GM18505 (cell line): ENCODE results near the gene CD226.
"Not testable (repeated sequence)": the region's sequence is repeated elsewhere in the genome, so short reads cannot be mapped to it uniquely, and the experiment has no call there.

Experiments
- ATAC-seq: cut with Tn5 transposase; IDR thresholded peaks from one replicate; pipeline ENCODE4 v1.9.1; 2021; ENCODE audit not compliant: unreplicated experiment
- POLR2A ChIP-seq: IDR thresholded peaks from 4 replicates; pipeline ENCODE4 v1.6.1; 2011; ENCODE audit warnings: borderline replicate concordance; ENCODE audit not compliant: insufficient read depth, insufficient read length; ENCODE audit errors: extremely low read depth

Gene CD226

DNA sequence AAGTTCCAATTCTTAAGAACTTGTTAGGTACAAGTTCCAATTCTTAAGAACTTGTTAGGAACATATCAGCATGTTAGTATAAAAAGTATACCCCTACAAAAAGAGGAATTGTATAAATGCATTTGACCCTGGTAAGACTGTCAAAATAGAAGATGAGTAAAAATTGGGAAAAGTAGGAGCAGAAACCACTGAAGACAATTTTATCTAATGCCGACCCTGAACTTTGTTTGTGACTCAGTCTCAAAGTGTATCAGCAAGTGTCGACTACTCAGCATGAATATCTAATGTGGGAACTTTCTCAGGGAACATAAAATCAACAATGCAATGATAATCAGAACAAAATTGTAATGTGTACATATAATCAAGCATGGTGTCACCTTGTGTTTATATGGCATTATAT lies 583 bp upstream of the CD226 start:
- ATAC-seq: peak; percentile 6
- no peak for TF ChIP-seq POLR2A

DNA sequence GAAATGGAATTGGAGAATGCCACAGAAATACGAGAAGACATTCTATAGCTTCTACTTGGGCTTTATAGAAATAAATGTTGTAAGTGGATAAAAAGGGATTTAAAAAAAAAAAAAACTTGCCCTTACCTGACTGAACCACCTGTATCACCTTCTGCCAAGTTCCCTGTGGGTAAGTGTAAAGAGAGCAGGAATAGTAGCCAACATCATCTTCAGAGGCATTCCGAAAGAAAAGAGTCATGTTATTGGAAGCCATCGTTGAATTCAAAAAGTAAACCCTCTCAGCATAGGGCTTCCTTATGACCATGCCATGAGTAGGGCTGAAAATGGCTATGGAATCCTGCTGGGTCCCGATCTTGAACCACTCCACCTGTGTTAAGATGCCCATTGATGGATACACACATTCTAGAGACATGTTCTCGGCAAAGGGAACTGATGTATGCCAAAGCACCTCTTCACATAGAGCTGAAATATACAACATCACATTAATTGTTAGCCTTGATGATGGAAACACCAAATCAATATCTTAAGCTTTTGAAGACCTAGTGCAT lies 991 bp downstream of the CD226 start:
- ATAC-seq: no peak
- no peak for TF ChIP-seq POLR2A

DNA sequence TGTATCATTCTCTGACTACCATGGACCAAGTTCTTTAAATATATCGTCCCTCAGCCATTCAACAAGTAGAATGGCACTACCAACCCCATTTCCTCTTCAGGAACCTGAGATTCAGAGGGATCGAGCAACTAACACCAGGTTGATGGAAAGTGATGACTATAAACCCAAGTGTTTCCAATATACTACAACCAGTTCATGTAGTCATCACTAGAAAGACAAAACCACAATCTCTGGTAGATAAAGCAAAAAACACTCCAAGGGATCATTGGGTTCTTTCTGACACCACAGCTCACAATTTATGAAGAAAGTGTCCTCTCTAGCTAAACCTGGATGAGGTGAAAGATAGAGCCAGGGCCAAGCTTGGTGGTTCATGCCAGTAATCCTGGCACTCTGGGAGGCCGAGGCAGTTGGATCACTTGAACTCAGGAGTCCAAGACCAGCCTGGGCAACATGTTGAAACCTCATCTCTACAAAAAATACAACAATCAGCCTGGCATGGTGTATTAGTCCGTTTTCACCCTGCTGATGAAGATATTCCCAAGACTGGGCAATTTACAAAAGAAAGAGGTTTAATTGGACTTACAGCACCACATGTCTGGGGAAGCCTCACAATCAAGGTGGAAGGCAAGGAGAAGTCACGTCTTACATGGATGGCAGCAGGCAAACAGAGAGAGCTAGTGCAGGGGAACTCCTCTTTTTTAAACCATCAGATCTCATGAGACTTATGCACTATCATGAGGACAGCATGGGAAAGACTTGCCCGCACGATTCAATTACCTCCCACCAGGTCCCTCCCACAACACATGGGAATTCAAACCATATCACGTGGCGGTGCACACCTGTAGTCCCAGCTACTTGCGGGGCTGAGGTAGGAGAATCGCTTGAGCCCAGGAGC lies 2.2 kb downstream of the CD226 start:
- TF ChIP-seq POLR2A: no peak
- ATAC-seq: no peak

DNA sequence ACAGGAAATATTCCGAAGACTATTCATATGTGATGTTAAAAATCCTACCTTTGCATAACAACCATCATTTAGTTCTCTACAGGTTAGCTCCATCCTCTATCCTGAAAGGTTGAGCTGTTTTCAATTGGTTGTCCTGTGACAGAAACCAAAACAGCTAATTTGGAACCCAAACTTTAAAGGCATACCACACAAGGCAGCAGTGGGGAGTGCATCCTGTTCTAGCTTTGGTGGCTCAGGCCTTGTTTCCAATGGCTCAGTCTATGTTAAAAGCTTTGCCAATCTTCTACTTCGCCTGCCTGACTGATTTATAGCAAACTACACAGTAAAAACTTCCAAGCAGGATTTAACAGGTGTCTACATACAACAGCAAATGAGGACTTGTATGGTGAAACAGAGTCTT lies 3.2 kb downstream of the CD226 start:
- no peak for ATAC-seq
- peak; percentile 35 for TF ChIP-seq POLR2A

DNA sequence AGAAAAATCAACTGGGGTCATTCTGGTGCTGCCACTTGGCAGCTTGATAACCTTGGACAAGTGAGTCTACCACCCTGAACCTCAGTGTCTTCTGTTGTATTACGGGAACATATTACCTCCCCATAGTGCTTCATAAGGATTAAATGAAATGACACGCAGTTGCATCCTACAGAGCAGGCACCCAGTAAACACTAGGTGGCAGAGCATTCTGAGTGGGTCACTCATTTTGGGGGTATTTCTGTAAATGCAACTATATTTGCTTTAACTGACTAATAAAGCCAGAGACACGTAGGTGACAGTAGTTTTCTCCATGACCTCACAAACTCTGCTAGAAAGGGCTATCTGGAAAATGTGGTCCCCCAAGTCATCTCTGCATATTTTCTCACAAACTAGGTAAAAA lies 4.7 kb downstream of the CD226 start:
- TF ChIP-seq POLR2A: no peak
- no peak for ATAC-seq

DNA sequence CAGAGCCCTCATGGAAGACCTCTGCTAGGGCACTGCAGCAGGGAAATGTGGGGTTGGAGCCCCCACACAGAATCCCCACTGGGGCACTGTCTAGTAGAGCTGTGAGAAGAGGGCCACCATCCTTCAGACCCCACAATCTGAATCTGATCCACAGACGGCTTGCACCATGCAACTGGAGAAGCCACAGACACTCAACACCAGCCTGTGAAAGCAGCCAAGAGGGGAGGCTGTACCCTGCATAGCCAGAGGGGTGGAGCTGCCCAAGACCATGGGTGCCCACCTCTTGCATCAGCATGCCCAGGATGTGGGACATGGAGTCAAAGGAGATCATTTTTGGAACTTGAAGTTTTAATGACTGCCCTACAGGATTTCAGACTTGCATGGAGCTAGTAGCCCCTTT lies 6.5 kb downstream of the CD226 start:
- ATAC-seq: no peak
- TF ChIP-seq POLR2A: peak; percentile 11

DNA sequence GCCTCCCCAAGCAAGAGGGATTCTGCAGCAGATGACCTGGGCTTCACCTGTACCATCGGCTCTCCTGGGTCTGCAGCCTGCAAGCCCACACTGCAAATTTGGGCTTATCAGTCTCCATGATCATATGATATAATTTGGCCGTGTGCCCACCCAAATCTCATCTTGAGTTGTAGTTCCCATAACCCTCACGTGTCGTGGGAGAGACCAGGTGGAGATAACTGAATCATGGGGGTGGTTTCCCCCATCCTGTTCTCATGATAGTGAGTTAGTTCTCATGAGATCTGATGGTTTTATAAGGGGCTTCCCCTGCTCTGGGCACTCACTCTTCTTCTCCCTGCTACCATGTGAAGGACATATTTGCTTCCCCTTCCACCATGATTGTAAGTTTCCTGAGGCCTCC lies 7.9 kb downstream of the CD226 start:
- not testable (repeated sequence) for ATAC-seq

DNA sequence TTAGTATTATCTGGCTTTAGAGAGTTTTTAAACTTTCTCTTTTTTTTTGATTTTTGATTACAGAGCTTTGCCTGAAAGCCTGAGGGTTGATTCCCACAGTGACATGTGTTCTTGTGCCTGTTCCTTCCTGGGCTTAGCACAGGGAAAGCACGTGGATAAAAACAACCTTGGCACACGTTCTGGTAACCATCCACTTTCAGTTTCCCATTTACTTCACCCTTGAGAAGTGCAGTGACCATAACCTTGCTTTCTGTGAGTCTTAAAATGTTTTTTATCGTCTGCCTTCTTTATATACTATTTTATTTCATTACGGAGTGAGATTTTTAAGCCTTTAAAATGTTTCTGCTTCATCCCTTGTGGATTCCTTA lies 11.5 kb downstream of the CD226 start:
- peak; percentile 42 for ATAC-seq
- TF ChIP-seq POLR2A: no peak

DNA sequence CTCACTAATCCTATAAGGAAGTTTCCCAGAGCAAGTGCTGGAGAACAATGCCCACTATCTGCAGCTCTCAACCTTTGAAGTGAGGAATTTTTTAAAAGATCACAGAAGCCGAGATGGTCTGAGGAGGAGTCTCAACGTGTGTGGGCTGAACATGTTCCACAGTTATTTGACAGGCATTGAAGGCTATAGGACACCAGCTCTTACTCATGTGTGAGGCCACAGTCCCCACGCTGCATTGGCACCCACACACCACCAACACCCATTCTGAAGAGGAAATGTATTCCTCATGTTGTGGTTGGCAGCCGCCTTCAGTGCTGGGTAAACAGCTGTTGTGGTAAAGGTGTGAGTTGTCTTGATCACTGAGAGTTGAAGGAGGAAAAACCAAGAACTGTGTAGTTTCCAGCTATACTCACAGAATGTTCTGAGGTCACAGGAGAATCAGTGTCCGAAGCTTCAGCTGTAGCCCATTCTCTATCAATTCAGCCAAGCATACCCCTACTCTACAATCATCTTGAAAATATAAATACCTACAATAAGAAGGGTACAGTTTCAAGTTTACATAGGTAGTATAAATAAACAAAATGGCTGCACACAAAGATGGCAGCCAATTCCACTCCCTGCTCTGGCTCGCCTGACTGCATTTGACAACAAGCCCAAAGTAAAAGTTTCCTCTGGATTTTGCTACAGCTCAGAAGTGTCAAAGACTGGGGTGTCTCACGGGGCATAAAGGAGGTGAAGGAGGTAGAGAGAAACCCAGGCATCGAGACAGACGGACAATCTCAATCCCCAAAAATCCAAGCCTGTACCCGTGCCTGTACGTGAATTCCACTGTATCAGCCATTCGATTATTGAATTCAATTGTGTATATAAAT lies 12.1 kb downstream of the CD226 start:
- TF ChIP-seq POLR2A: peak; percentile 37
- ATAC-seq: peak; percentile 91

DNA sequence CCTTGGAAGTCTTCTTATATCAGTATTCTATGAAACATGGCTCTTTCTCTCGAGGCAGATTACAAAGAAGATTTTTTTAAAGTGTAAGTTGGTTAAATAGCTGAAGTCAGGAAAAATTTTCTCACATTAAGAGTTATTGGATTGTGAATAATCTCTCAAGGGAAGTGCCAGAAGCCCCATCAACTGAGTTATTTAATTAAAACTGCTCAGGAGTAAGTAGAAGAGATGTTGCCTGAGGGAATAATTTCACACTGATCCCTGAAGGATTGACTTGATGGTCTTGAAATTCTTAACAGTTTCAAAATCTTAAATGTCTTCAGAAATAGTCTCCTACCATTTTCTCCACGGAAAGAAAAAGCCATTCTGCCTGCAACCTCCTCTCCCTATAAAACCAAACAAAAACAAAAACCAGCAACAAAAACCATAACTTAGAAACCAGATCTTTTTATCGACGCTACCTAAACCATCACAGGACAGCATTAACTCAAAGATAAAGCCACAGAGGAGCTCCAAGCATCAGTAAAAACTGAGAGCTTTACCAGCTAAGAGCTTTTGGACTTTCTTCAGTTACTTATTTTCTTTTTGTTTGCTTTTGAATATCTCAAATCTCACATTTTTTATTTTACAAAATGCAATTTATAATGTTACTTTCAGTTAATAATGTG lies 12.9 kb downstream of the CD226 start:
- no peak for TF ChIP-seq POLR2A
- no peak for ATAC-seq

DNA sequence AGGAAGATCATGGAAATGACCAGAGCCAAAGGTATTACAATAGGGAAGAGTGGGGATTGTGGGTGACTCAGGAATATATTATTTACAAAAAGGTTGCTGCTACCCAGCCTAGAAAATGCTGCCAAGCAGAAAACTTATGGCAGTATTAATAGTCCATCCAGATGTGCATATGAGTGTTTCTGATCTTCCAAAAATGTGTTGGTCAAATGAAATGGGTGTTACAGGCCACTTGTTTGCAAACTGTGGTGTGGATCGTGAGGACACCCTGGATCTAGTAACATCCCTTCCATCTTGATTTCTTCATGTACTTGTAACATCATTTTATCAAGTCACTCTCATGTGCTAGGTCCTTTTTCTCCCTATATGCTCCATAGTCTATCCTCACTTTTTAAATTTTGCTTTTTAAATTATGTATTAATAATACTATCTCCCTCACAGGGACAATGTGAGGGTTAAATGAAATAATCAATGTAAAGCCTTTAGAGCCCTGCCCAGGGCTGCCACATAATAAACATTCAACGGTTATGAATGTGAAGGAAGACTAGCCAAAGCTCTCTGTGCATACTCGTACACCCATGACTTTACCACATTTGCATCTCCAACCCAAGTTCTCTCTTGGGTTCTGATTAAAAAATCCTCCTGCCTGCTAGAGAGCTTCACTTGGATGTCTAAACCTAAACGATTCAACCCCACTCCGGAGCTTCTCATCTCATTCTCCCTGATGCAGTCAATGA lies 18.5 kb downstream of the CD226 start:
- no peak for ATAC-seq
- TF ChIP-seq POLR2A: peak; percentile 15

DNA sequence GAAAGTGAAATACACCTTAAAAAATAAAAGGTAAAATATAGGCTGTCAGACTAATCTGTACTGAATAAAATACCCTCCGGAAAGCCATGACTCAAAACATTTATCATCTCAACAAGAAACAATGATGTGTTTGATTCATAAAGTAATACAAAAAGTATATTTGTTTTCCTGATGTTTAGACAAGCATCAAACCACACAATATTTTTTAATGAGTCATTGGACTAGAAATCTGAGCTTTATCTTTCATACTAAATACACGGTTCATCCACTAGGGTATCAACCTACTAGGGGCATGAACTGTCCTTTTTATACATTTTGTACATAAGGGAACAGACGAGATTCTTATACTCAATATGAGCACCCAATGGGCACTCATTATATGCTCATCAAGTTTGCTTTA lies 31.3 kb downstream of the CD226 start:
- no peak for TF ChIP-seq POLR2A
- ATAC-seq: no peak

DNA sequence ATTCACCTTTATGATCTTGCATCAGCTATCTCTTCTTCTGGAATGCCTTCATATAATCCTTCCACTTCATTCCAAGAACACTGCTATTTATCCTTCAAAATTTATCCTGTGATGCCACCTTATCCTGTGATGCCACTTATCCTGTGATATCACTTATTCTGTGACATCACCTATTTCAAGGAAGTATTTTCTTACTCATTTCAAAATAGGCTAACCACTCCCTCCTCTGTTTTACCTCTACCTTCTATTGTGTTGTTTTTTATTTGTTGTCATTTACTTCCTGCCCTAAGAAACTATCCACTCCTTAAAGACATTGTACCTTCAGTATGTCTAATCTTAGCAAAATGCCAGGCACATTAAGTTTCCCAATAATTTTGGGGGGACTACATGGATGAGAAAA lies 38.8 kb downstream of the CD226 start:
- no peak for TF ChIP-seq POLR2A
- no peak for ATAC-seq

DNA sequence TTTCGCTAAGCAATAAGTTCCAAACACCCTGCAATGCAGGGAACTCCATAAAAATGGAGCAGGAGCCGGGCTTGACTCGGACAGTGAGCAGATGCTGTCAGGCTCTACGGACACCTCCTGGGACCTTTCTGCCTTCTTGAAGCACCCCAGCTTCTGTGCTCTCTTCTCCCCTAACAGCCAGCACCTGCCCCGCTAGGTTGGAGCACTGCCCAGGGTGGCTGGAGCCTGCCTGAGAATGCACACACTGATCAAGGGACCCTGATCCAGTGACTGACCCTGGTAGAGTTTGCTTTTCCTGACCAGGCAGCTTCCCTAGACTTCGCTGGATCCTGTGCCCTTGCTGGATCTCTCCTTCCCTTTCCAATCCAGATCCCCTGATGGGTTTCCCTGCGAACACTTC lies 40.9 kb downstream of the CD226 start:
- no peak for ATAC-seq
- peak; percentile 35 for TF ChIP-seq POLR2A
